GM12878 (cell line): ENCODE measurements around the gene ACAP1. TPM values are rescaled to one million over a fixed set of nuclear protein-coding genes. Genes with fewer than 3 reads are reported as not detected.

Experiments
- ATAC-seq: fragments of 200-7000 bp; cut with Tn5 transposase; 3 replicates; pipeline ENCODE4 v1.9.1; 2020; ENCODE audit warnings: mild to moderate bottlenecking, moderate library complexity
- BruUV-seq: library from RNA; stranded (reverse); fragments of 400-500 nt; replicated peaks from 2 replicates; lab custom pipeline; 2021; lab: Mats Ljungman, UMichigan
- CTCF ChIA-PET: fragments of 300-600 bp; sonication (Branson Sonifier 250); formaldehyde crosslinking; extraction: SDS; loops from one replicate; lab custom pipeline; 2021; ENCODE audit warnings: inconsistent platforms; lab: Yijun Ruan, JAX
- POLR2A ChIA-PET: fragments of 350-600 bp; formaldehyde crosslinking; extraction: SDS; loops from one replicate; lab custom pipeline; 2021; ENCODE audit warnings: inconsistent platforms; lab: Charles Lee
- RAD21 ChIA-PET: fragments of 300-600 bp; sonication (Branson Sonifier 250); formaldehyde crosslinking; loops from one replicate; lab custom pipeline; 2023; ENCODE audit warnings: antibody characterized with exemption; ENCODE audit not compliant: unreplicated experiment; lab: Charles Lee
- SMC1A ChIA-PET: fragments of 300-600 bp; sonication (Branson Sonifier 250); formaldehyde crosslinking; loops from one replicate; lab custom pipeline; 2023; ENCODE audit not compliant: unreplicated experiment, uncharacterized antibody; lab: Charles Lee
- DNase-seq: peaks from one replicate; pipeline ENCODE4 v3.0.0-alpha.2; 2011; ENCODE audit warnings: low read depth, low spot score
- FAIRE-seq: peaks from 3 replicates; lab custom pipeline; 2011; peaks lifted over from hg19 to GRCh38; lab: Jason Lieb, UNC
- H2AFZ ChIP-seq: 2 replicates; pipeline ENCODE4 v1.6.0; 2011; ENCODE audit warnings: low read depth, low read length, control low read depth; ENCODE audit not compliant: control insufficient read depth
- H3K27ac ChIP-seq: 2 replicates; pipeline ENCODE4 v1.5.1; 2011; ENCODE audit warnings: control low read depth; ENCODE audit not compliant: control insufficient read depth, insufficient read depth
- H3K27me3 ChIP-seq, 2 experiments: replicated peaks in 1 of 2; 2 replicates each; pipeline versions ENCODE4 v1.6.0 to v1.6.1; 2011; ENCODE audit warnings: low read length in 1 of 2; ENCODE audit not compliant: control insufficient read depth in 2 of 2, insufficient read depth in 2 of 2
- H3K36me3 ChIP-seq, 2 experiments: 2 replicates each; pipeline ENCODE4 v1.5.1; 2011; ENCODE audit warnings: low read length in 1 of 2; ENCODE audit not compliant: control insufficient read depth in 2 of 2, insufficient read depth in 2 of 2
- H3K4me1 ChIP-seq: 2 replicates; pipeline ENCODE4 v1.6.1; 2011; ENCODE audit warnings: mild to moderate bottlenecking, low read length, moderate library complexity, mixed read lengths; ENCODE audit not compliant: control insufficient read depth, insufficient read depth
- H3K4me2 ChIP-seq: 2 replicates; pipeline ENCODE4 v1.6.0; 2011; ENCODE audit warnings: control low read depth; ENCODE audit not compliant: control insufficient read depth, insufficient read depth
- H3K4me3 ChIP-seq: fragments of 200-600 bp; sonication (generic); 2 replicates; pipeline ENCODE4 v1.5.1; 2016
- H3K79me2 ChIP-seq: 2 replicates; pipeline ENCODE4 v1.6.0; 2011; ENCODE audit warnings: low read length; ENCODE audit not compliant: control insufficient read depth, insufficient read depth
- H3K9ac ChIP-seq: 2 replicates; pipeline ENCODE4 v1.8.0; 2011; ENCODE audit warnings: low read length, control low read depth, mixed read lengths; ENCODE audit not compliant: control insufficient read depth, insufficient read depth
- H3K9me3 ChIP-seq: replicated peaks from 3 replicates; pipeline ENCODE4 v1.5.1; 2011; ENCODE audit warnings: mild to moderate bottlenecking, low read length; ENCODE audit not compliant: control insufficient read depth, insufficient read depth
- H4K20me1 ChIP-seq: 2 replicates; pipeline ENCODE4 v1.6.0; 2011; ENCODE audit not compliant: control insufficient read depth, insufficient read depth
- CEBPB ChIP-seq, 2 experiments: fragments of 150-350 bp in 1 of 2; IDR thresholded peaks; 2 replicates each; pipeline ENCODE4 v1.6.1; 2012 to 2014; ENCODE audit warnings: low read depth in 2 of 2, low read length in 2 of 2, borderline replicate concordance in 1 of 2, inconsistent platforms in 1 of 2
- HDAC6 ChIP-seq: fragments of 200-600 bp; sonication (generic); IDR thresholded peaks from one replicate; pipeline ENCODE4 v1.8.0; 2017; ENCODE audit warnings: antibody characterized with exemption; ENCODE audit not compliant: unreplicated experiment
- RFX5 ChIP-seq: IDR thresholded peaks from 2 replicates; pipeline ENCODE4 v1.6.1; 2011; ENCODE audit warnings: low read depth, low read length, improper control_type of control experiment
- SREBF1 ChIP-seq: IDR thresholded peaks from 2 replicates; pipeline ENCODE4 v1.6.1; 2012; ENCODE audit warnings: mild to moderate bottlenecking, low read length
- TCF12 ChIP-seq: IDR thresholded peaks from 2 replicates; pipeline ENCODE4 v1.6.1; 2011; ENCODE audit warnings: low read depth, mild to moderate bottlenecking, low read length
- ZNF207 ChIP-seq: fragments of 450-650 bp; IDR thresholded peaks from 2 replicates; pipeline ENCODE4 v1.6.1; 2014; ENCODE audit warnings: antibody characterized with exemption, mild to moderate bottlenecking, borderline replicate concordance
- WGBS: methylation state at CpG from one replicate; pipeline ENCODE4 v1.1.6; 2016; ENCODE audit warnings: low lambda C conversion rate; ENCODE audit not compliant: insufficient replicate concordance, insufficient coverage; ENCODE audit errors: missing lambda C conversion rate; 5-methylcytosine and 5-hydroxymethylcytosine counted together
- in situ Hi-C: fragments of 300-500 bp; cut with MboI; formaldehyde crosslinking; loops from 9 replicates; pipeline ENCODE4 v1.14.3; 2018; ENCODE audit warnings: mixed read lengths
- intact Hi-C: fragments of 100-400 bp; cut with micrococcal nuclease; formaldehyde crosslinking; loops from one replicate; pipeline ENCODE4 v1.14.2; 2022; ENCODE audit not compliant: unreplicated experiment
- polyA plus RNA-seq, 11 experiments: library from polyadenylated mRNA; depleted of rRNA in 4 of 11; unstranded in 6 of 11; stranded (reverse) in 5 of 11; fragments of >200 nt; fragmentation: Nextera tagmentation in 4 of 11; fragmentation: Illumina TruSeq in 1 of 11; extraction: Ambion mirVana in 4 of 11; extraction: Trizol in 1 of 11; gene quantifications; 1 replicate in 1 of 11; 2 replicates in 10 of 11; pipeline versions ENCODE4 v1.2.1 to v1.2.3, GENCODE V29; 2011 to 2016; ENCODE audit warnings: inconsistent platforms in 2 of 11, missing spikeins in 2 of 11, low read depth in 1 of 11
- total RNA-seq, 4 experiments: library from RNA; depleted of rRNA in 3 of 4; stranded (reverse); fragments of >200 nt in 3 of 4; fragmentation: Illumina TruSeq in 1 of 4; extraction: Trizol in 1 of 4; gene quantifications; 2 replicates each; pipeline versions ENCODE4 v1.2.1 to v1.2.3, GENCODE V29; 2013 to 2021
- TF ChIP-seq, protein P1 (sequence below): fragments of 450-650 bp; IDR thresholded peaks from 2 replicates; pipeline ENCODE4 v1.6.1; 2016; ENCODE audit warnings: mild to moderate bottlenecking

The ACAP1 gene
- total and polyA plus RNA-seq, 10 of the 15 experiments (the other 5 are each of a cell fraction or from before 2014, with no cell fraction given): 5.7 to 245 (median 118) TPM

GRCh38 chr17:7340179-7340578 is 3.9 kb downstream of the ACAP1 start:
- H3K4me3 ChIP-seq: no peak overlapping the region
- peaks cover 14 to 42% of the 10 kb centered on the region in 2 experiments for H3K36me3 ChIP-seq
- no peaks in the 10 kb centered on the region for H4K20me1 ChIP-seq
- no peak overlapping the region for H3K4me2 ChIP-seq
- CTCF ChIA-PET: interaction anchor here (1.7 kb wide), 1 partner anchor 12 kb away, joined by 4 read pairs; the partner anchor contains the start of gene KCTD11
- H2AFZ ChIP-seq: no peak overlapping the region
- ATAC-seq (no peak), DNase-seq (no peak), FAIRE-seq (no peak)
- TF ChIP-seq ZNF207 (no peak), RFX5 (no peak), HDAC6 (no peak), CEBPB (IDR thresholded peaks at IDR 0.05; ENCODE audit: borderline replicate concordance in 1 of 2, low read depth in 2 of 2, low read length in 2 of 2) (no peak), SREBF1 (no peak), TCF12 (no peak)
- TF ChIP-seq, protein P1, sequence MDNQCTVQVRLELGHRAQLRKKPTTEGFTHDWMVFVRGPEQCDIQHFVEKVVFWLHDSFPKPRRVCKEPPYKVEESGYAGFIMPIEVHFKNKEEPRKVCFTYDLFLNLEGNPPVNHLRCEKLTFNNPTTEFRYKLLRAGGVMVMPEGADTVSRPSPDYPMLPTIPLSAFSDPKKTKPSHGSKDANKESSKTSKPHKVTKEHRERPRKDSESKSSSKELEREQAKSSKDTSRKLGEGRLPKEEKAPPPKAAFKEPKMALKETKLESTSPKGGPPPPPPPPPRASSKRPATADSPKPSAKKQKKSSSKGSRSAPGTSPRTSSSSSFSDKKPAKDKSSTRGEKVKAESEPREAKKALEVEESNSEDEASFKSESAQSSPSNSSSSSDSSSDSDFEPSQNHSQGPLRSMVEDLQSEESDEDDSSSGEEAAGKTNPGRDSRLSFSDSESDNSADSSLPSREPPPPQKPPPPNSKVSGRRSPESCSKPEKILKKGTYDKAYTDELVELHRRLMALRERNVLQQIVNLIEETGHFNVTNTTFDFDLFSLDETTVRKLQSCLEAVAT: no peak
- no peaks in the 10 kb centered on the region for H3K27me3 ChIP-seq
- peaks cover 30% of the 10 kb centered on the region for H3K79me2 ChIP-seq
- H3K4me1 ChIP-seq: peaks cover 13% of the 10 kb centered on the region
- intact Hi-C loops (no loop called here), in situ Hi-C loops (no loop called here)
- no TSS peak for BruUV-seq
- SMC1A ChIA-PET: interaction anchor here (4.5 kb wide), 1 partner anchor 11 kb away, joined by 18 read pairs; the partner anchor contains the start of gene NEURL4
- POLR2A ChIA-PET: interaction anchor here (1.2 to 1.3 kb wide), 2 partner anchors 8 to 11 kb away, joined by 3 read pairs; no protein-coding TSS in a partner anchor
- WGBS: 94% methylated on average over 2 of the region's 2 CpGs
- no peak overlapping the region for H3K9ac ChIP-seq
- RAD21 ChIA-PET: no interaction called here
- H3K9me3 ChIP-seq: no peaks in the 10 kb centered on the region
- H3K27ac ChIP-seq: no peak overlapping the region
